OCI-LY3 (cell line): ENCODE measurements around the gene SPATS2.

Experiments
- H2AFZ ChIP-seq: fragments of 200-600, 300-600 bp; shearing (Covaris generic); 2 replicates; pipeline ENCODE4 v1.6.0; 2014; ENCODE audit warnings: antibody characterized with exemption, low read depth, low read length
- H3K27ac ChIP-seq: fragments of 200-600, 300-600 bp; sonication (generic); 2 replicates; pipeline ENCODE4 v1.5.1; 2014; ENCODE audit warnings: mild to moderate bottlenecking, low read length, moderate library complexity, mixed read lengths
- H3K27me3 ChIP-seq: fragments of 200-600, 300-600 bp; sonication (generic); 2 replicates; pipeline ENCODE4 v1.6.1; 2014; ENCODE audit warnings: low read depth, low read length, mixed read lengths
- H3K36me3 ChIP-seq: fragments of 200-600, 300-600 bp; sonication (generic); replicated peaks from 2 replicates; pipeline ENCODE3; 2014; ENCODE audit warnings: low read depth, low read length, mixed read lengths
- H3K4me1 ChIP-seq: fragments of 300-600, 200-600 bp; sonication (generic); 2 replicates; pipeline ENCODE4 v1.6.1; 2014; ENCODE audit warnings: low read length, mixed read lengths
- H3K4me2 ChIP-seq: fragments of 200-600, 300-600 bp; sonication (generic); 2 replicates; pipeline ENCODE4 v1.6.1; 2014; ENCODE audit warnings: low read length, mixed read lengths
- H3K4me3 ChIP-seq: fragments of 300-600, 200-600 bp; sonication (generic); 2 replicates; pipeline ENCODE4 v1.5.1; 2014; ENCODE audit warnings: antibody characterized with exemption, mild to moderate bottlenecking, low read length, moderate library complexity
- H3K79me2 ChIP-seq: fragments of 300-600, 200-600 bp; shearing (Covaris generic); 2 replicates; pipeline ENCODE4 v1.6.1; 2014; ENCODE audit warnings: mild to moderate bottlenecking, low read length, mixed read lengths
- H3K9ac ChIP-seq: fragments of 300-600, 200-600 bp; shearing (Covaris generic); 2 replicates; pipeline ENCODE4 v1.6.0; 2014; ENCODE audit warnings: mild to moderate bottlenecking, low read length, moderate library complexity
- H3K9me3 ChIP-seq: fragments of 200-600, 300-600 bp; shearing (Covaris generic); 2 replicates; pipeline ENCODE4 v1.6.1; 2014; ENCODE audit warnings: low read length, mixed read lengths; ENCODE audit not compliant: insufficient read depth
- H4K20me1 ChIP-seq: fragments of 200-600, 300-600 bp; sonication (generic); 2 replicates; pipeline ENCODE4 v1.6.1; 2016; ENCODE audit warnings: low read length, mixed read lengths; ENCODE audit not compliant: insufficient read depth
- EZH2phosphoT487 ChIP-seq: fragments of 200-600 bp; shearing (Covaris generic); IDR thresholded peaks from 2 replicates; pipeline ENCODE4 v1.6.1; 2018; ENCODE audit warnings: antibody characterized with exemption, mixed run types, low read depth
- TF ChIP-seq, protein P1 (sequence below): fragments of 200-600, 300-600 bp; sonication (generic); IDR thresholded peaks from 2 replicates; pipeline ENCODE4 v1.5.1; 2014; ENCODE audit warnings: antibody characterized with exemption, low read length, low read depth

Gene SPATS2

DNA sequence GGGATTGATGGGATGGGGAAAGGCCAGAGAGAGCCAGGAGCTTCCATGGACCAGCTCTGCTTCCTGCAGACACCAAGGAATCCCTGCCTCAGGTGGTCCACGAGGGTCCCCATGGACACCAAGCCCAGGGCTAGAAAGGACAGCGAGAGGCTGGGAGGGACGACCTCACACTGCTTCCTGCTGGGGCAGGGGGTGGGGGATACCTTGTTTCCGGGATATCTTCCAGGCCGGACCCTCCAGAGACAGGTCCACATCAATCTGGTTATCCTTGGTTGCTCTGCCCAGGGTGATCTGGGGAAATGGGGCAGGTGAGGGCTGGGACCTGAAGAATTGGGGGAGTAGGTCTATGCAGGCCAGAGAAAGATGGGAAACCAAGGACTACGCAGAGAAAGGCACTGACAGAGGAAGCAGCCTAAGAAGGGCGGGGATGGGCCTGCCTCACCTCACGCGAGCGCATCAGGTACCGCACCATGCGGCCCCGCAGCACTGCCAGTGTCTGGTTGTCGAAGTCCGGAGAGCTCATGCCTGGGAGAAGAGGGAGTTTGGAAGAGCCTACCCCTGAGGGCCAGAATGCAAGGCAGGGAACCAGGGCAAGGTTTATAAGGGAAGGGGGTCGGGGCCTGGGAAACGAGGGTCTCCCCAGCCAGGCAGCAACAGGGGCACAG, 191.9 kb downstream of the SPATS2 start:
- peaks cover 29% of the 10 kb centered on the region for H3K36me3 ChIP-seq
- TF ChIP-seq, protein P1, sequence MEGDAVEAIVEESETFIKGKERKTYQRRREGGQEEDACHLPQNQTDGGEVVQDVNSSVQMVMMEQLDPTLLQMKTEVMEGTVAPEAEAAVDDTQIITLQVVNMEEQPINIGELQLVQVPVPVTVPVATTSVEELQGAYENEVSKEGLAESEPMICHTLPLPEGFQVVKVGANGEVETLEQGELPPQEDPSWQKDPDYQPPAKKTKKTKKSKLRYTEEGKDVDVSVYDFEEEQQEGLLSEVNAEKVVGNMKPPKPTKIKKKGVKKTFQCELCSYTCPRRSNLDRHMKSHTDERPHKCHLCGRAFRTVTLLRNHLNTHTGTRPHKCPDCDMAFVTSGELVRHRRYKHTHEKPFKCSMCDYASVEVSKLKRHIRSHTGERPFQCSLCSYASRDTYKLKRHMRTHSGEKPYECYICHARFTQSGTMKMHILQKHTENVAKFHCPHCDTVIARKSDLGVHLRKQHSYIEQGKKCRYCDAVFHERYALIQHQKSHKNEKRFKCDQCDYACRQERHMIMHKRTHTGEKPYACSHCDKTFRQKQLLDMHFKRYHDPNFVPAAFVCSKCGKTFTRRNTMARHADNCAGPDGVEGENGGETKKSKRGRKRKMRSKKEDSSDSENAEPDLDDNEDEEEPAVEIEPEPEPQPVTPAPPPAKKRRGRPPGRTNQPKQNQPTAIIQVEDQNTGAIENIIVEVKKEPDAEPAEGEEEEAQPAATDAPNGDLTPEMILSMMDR = no peak
- no peak for TF ChIP-seq EZH2phosphoT487
- H3K27ac ChIP-seq = no peak overlapping the region
- H2AFZ ChIP-seq = no peak overlapping the region
- H3K4me3 ChIP-seq = no peak overlapping the region
- no peaks in the 10 kb centered on the region for H3K4me1 ChIP-seq
- no peak overlapping the region for H3K4me2 ChIP-seq
- H3K9ac ChIP-seq = no peak overlapping the region
- H3K9me3 ChIP-seq = no peaks in the 10 kb centered on the region
- no peaks in the 10 kb centered on the region for H4K20me1 ChIP-seq
- no peaks in the 10 kb centered on the region for H3K27me3 ChIP-seq
- H3K79me2 ChIP-seq = no peaks in the 10 kb centered on the region

DNA sequence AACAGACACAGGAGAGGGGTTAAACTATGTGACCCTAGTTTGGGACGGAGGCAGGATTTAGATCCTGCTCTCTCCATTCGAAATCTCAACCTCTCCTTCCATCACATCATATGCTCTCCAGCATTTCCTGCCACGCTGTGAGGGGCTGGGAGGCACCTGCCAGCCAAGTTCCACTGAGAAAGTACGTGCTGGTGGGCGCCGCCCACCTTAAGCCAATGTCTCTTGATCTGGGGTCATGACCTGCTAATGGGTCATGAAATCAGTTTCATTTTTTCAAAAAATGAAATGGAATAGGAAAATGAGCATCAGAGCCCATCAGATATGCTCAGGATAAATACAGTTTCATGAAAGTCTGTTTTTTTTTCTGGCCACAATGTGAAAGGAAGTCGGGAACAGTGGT, 193.4 kb downstream of the SPATS2 start:
- Histone ChIP-seq H3K4me1 (no peaks in the 10 kb centered on the region), H3K9me3 (no peaks in the 10 kb centered on the region), H3K27me3 (no peaks in the 10 kb centered on the region), H3K4me2 (no peak overlapping the region), H4K20me1 (no peaks in the 10 kb centered on the region), H3K27ac (no peak overlapping the region), H3K79me2 (no peaks in the 10 kb centered on the region; the same call in 1 of the 2 replicates), H3K36me3 (peaks cover 37% of the 10 kb centered on the region), H3K4me3 (no peak overlapping the region), H3K9ac (no peak overlapping the region), H2AFZ (no peak overlapping the region)
- TF ChIP-seq EZH2phosphoT487 = no peak
- TF ChIP-seq, protein P1 = no peak

GRCh38 chr12:49562233-49562632, 195.0 kb downstream of the SPATS2 start:
- Histone ChIP-seq H3K36me3 (peaks cover 37% of the 10 kb centered on the region), H3K9me3 (no peaks in the 10 kb centered on the region), H3K4me2 (no peak overlapping the region), H3K79me2 (peaks cover 11% of the 10 kb centered on the region), H3K27ac (no peak overlapping the region), H3K4me3 (no peak overlapping the region), H3K27me3 (no peaks in the 10 kb centered on the region), H3K9ac (no peak overlapping the region), H4K20me1 (no peaks in the 10 kb centered on the region), H3K4me1 (peaks cover 6% of the 10 kb centered on the region), H2AFZ (no peak overlapping the region)
- TF ChIP-seq EZH2phosphoT487 = no peak
- TF ChIP-seq, protein P1 = no peak

DNA sequence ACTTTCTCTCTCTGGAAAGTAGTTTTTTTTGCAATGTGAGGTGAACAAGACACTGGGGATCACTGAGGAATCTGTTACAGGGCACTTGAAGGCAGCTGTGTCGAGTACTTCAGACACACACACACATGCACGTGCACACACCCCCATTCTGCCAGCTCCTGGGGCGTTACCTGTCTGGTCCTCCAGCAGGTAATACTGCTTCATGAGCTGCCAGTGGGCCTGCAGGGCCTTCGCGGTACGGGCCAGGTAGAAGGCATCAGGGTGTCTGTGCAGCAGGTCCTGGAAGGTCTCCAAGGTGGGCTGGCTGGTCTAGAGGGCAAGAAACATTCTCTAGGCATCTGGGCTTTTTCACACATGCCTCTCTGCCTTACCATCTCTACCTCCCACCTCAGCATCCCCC, 195.6 kb downstream of the SPATS2 start:
- H3K9me3 ChIP-seq = no peaks in the 10 kb centered on the region
- no peak overlapping the region for H3K9ac ChIP-seq
- H3K4me2 ChIP-seq = no peak overlapping the region
- H3K4me1 ChIP-seq = peaks cover 6% of the 10 kb centered on the region
- no peaks in the 10 kb centered on the region for H4K20me1 ChIP-seq
- peaks cover 37% of the 10 kb centered on the region for H3K36me3 ChIP-seq
- no peak overlapping the region for H3K4me3 ChIP-seq
- H3K27me3 ChIP-seq = no peaks in the 10 kb centered on the region
- peaks cover 16% of the 10 kb centered on the region for H3K79me2 ChIP-seq
- H3K27ac ChIP-seq = no peak overlapping the region
- H2AFZ ChIP-seq = no peak overlapping the region
- TF ChIP-seq, protein P1 = no peak
- TF ChIP-seq EZH2phosphoT487 = no peak
